Gastrocnemius medialis (tissue), 4 donors: ENCODE results near the gene VCAN.

Source experiments
- CTCF ChIP-seq, 5 experiments: fragments of 450-650 bp in 3 of 5; fragments of 200-600 bp in 2 of 5; sonication (generic) in 2 of 5; IDR thresholded peaks in 4 of 5; conservative IDR thresholded peaks in 1 of 5; 1 replicate in 4 of 5; 2 replicates in 1 of 5; pipeline ENCODE4 v1.5.1; 2016 to 2019; ENCODE audit warnings: antibody characterized with exemption in 5 of 5, mild to moderate bottlenecking in 3 of 5, moderate library complexity in 3 of 5
- POLR2A ChIP-seq, 2 donors: fragments of 450-650 bp; IDR thresholded peaks; one replicate each; pipeline ENCODE4 v1.6.1; 2017; ENCODE audit warnings: antibody characterized with exemption in 2 of 2, mild to moderate bottlenecking in 2 of 2, moderate library complexity in 2 of 2

- TF ChIP-seq CTCF (IDR thresholded peaks at IDR 0.05 in 4 of 5, conservative IDR thresholded peaks at IDR 0.05 in 1 of 5): no peak
- TF ChIP-seq POLR2A (IDR thresholded peaks at IDR 0.05): no peak
These were observed 136.6 kb downstream of the VCAN start for GRCh38 chr5:83608122-83608521.
